ENCODE measurements around the gene C1QA.
"Not testable (repeated sequence)": the region's sequence is repeated elsewhere in the genome, so short reads cannot be mapped to it uniquely, and the experiment has no call there.

The C1QA gene

GRCh38 chr1:22676151-22676550 is 39.7 kb downstream of the C1QA start:
- DNase-seq: not testable (repeated sequence)

DNA sequence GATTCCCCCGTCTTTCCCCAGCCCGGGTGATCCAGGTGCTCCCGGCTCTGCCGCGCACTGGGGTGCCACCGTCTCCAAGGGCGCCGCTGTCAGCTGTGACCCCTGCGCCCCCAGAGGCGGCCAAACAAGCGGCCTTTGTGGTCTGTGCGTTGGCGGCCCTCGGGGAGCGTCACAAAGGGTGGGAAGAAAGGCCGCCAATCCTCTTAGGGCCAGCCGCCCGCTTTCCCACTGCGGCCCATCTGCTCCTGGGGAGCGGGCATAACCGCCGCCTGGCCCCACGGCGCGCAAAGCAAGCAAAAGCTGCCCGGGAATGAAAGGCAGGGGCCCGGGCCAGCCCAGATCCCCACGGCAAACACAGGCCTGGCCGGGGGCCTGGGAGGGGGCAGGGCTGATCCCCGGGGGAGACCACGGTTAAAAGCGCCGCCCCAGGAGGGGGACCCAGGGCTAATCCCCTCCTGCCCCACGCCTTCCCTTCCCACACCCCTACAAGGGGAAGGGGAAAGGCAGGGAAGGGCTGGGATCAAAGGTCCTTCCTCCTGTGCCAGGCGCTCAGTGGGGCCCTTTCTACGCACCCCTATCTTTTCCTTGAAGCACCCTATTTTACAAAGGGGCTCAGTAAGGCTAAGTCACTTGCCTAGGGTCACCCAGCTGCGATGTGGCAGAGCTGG is 40.6 kb downstream of the C1QA start:
- no peak for DNase-seq

DNA sequence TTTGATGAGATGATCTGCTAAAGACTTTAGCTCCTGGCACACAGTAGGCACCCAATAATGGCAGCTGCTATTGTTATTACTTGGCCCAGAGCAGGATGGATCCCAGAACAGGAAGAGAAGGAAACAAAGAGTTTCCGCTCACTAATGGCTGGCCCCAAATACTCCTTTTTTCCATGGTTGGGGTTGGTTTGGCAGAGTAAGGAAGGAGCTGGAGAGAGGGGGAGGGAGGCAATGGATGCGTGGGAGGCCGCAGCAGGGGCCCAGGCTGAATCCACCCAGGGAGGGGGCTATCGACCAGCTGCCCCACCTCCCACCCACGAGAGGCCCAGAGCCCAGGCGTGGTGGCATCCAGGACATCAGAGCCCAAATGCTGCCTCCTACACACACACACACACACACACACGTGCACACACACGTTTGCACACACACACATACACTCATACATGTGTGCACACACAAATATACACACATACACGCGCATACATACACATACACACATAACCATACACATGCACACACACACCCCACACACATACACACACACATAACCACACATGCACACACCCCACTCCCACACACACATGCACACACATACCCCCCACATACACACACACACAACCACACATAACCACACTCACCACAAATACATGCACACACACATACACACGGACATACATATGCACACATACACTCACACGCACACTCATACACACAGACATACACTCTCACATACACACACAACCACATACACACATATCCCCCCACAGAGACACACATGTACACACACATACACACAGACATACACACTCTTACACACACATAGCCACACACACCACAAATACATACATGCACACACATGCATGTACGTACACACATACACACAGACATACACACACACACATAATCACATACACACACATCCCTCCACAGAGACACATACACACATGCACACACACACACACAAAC is 41.8 kb downstream of the C1QA start:
- no peak for DNase-seq

DNA sequence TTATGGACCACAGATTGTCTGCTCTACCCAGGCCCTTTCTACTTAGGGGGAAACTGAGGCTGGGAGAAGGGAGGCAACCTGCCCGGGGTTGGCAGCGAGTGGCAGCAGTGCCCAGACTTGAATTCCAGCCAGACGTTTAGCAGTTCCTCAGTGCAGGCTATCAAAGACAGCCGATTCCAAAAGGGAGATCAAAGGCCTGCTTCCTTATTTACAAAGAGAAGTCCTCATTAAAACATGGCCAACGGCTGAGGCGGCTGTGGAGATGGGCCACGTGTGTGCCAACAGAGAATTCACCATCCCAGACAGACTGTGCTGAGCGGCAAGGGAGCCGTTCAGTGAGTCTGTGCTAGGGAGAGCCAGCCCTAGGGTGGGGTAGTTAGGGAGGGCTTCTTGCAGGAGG is 44.3 kb downstream of the C1QA start:
- no peak for DNase-seq

GRCh38 chr1:22681556-22682276 is 45.3 kb downstream of the C1QA start:
- no peak for DNase-seq

DNA sequence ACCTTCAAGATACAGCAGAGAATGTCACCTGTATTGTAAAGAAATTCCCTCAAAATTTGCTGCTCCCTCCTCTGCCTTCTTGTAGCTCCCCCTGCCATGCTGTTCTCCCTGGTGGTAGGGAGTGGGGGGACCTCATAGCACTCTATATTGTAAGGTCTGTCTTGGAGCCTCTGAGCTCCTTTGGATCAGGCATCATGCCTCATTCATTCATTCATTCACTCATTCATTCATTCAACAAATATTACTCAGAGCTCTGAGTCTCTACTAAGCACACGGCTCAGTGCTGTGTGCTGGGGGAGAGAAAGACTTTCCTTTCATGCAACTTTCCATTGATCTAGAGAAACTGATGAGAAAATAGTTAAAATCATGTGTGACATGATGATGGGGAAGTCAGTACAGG is 47.1 kb downstream of the C1QA start:
- no peak for DNase-seq

- DNase-seq: no peak
These were observed 49.2 kb downstream of the C1QA start for GRCh38 chr1:22685591-22686059.

- DNase-seq: no peak
These were observed 50.8 kb downstream of the C1QA start for GRCh38 chr1:22687191-22687590.

GRCh38 chr1:22688466-22688865 is 52.0 kb downstream of the C1QA start:
- DNase-seq: no peak
